B cell (primary cell): Measurements from ENCODE around the gene CYP2A6. TPM values are rescaled to one million over a fixed set of nuclear protein-coding genes. Genes with fewer than 3 reads are reported as not detected.
"Not testable (repeated sequence)": the region's sequence is repeated elsewhere in the genome, so short reads cannot be mapped to it uniquely, and the experiment has no call there.

Experiments
- ATAC-seq: fragments of 200-7000 bp; cut with Tn5 transposase; one replicate; pipeline ENCODE4 v1.10.0; 2021; ENCODE audit warnings: low read depth, mild to moderate bottlenecking, moderate number of reproducible peaks, moderate library complexity
- CTCF ChIA-PET: fragments of 350-600 bp; sonication (Branson Sonifier 250); formaldehyde crosslinking; loops from one replicate; lab custom pipeline; 2021; ENCODE audit warnings: antibody characterized with exemption, inconsistent platforms; lab: Charles Lee
- POLR2A ChIA-PET: fragments of 350-600 bp; sonication (Branson Sonifier 250); formaldehyde crosslinking; loops from one replicate; lab custom pipeline; 2021; ENCODE audit warnings: antibody characterized with exemption; lab: Charles Lee
- DNase-seq: peaks from one replicate; pipeline ENCODE4 v3.0.0; 2013
- H2AFZ ChIP-seq: 2 replicates; pipeline ENCODE4 v1.6.1; 2012; ENCODE audit warnings: mild to moderate bottlenecking, low read depth, low read length; ENCODE audit not compliant: insufficient read depth, poor library complexity, severe bottlenecking
- H3K27ac ChIP-seq, 2 donors: 1 replicate in 1 of 2; 2 replicates in 1 of 2; pipeline ENCODE4 v1.5.1; 2012 to 2013; ENCODE audit warnings: low read length in 2 of 2, mild to moderate bottlenecking in 2 of 2, moderate library complexity in 1 of 2
- H3K27me3 ChIP-seq, 4 experiments: fragments of 200-600 bp in 1 of 4; sonication (generic) in 1 of 4; replicated peaks in 1 of 4; 1 replicate in 2 of 4; 2 replicates in 2 of 4; pipeline versions ENCODE4 v1.6.1 to v1.7.0; 2013 to 2016; ENCODE audit warnings: low read length in 3 of 4, mild to moderate bottlenecking in 2 of 4, mixed read lengths in 1 of 4, moderate library complexity in 1 of 4; ENCODE audit not compliant: insufficient read depth in 4 of 4, control insufficient read depth in 3 of 4; ENCODE audit errors: control extremely low read depth in 1 of 4
- H3K36me3 ChIP-seq, 2 experiments: replicated peaks in 1 of 2; 1 replicate in 1 of 2; 2 replicates in 1 of 2; pipeline versions ENCODE4 v1.6.1 to v1.7.1; 2013; ENCODE audit warnings: low read length in 1 of 2; ENCODE audit not compliant: insufficient read depth in 2 of 2, control insufficient read depth in 1 of 2; ENCODE audit errors: control extremely low read depth in 1 of 2, extremely low read depth in 1 of 2
- H3K4me1 ChIP-seq, 2 donors: fragments of 200-600 bp in 1 of 2; sonication (generic) in 1 of 2; 1 replicate in 1 of 2; 2 replicates in 1 of 2; pipeline versions ENCODE4 v1.5.1 to v1.6.1; 2013 to 2017; ENCODE audit warnings: low read length in 2 of 2; ENCODE audit not compliant: control insufficient read depth in 2 of 2, insufficient read depth in 2 of 2
- H3K4me2 ChIP-seq: replicated peaks from 2 replicates; pipeline ENCODE3; 2012; ENCODE audit warnings: mild to moderate bottlenecking, low read depth, low read length; ENCODE audit not compliant: poor library complexity, severe bottlenecking
- H3K4me3 ChIP-seq, 5 experiments: fragments of 200-600 bp in 1 of 5; sonication (generic) in 1 of 5; 1 replicate in 3 of 5; 2 replicates in 2 of 5; pipeline versions ENCODE4 v1.5.1 to v1.7.0; 2011 to 2016; ENCODE audit warnings: low read length in 4 of 5, mild to moderate bottlenecking in 4 of 5, low read depth in 2 of 5, control low read depth in 1 of 5, moderate library complexity in 1 of 5; ENCODE audit not compliant: insufficient read depth in 1 of 5; ENCODE audit errors: control extremely low read depth in 1 of 5, extremely low read depth in 1 of 5
- H3K79me2 ChIP-seq: fragments of 200-600 bp; sonication (generic); one replicate; pipeline ENCODE4 v1.6.0; 2016; ENCODE audit warnings: low read length; ENCODE audit not compliant: control insufficient read depth, insufficient read depth
- H3K9ac ChIP-seq: fragments of 200-600 bp; sonication (generic); 2 replicates; pipeline ENCODE4 v1.6.1; 2017; ENCODE audit warnings: mild to moderate bottlenecking, low read length, moderate library complexity
- H3K9me3 ChIP-seq, 3 donors: one replicate each; pipeline versions ENCODE4 v1.6.1 to v1.7.1; 2013; ENCODE audit warnings: low read length in 2 of 3; ENCODE audit not compliant: control insufficient read depth in 2 of 3, insufficient read depth in 1 of 3; ENCODE audit errors: control extremely low read depth in 1 of 3
- H4K20me1 ChIP-seq: 2 replicates; pipeline ENCODE4 v1.6.0; 2012; ENCODE audit warnings: mild to moderate bottlenecking, low read length; ENCODE audit not compliant: insufficient read depth, control insufficient read depth, poor library complexity, severe bottlenecking
- H3K27ac Mint-ChIP-seq: one replicate; pipeline ENCODE4 v1.8.0; 2021; ENCODE audit warnings: mixed read lengths
- H3K27me3 Mint-ChIP-seq: one replicate; pipeline ENCODE4 v1.8.0; 2021; ENCODE audit warnings: mixed read lengths
- H3K4me1 Mint-ChIP-seq: one replicate; pipeline ENCODE4 v1.8.0; 2021; ENCODE audit warnings: mixed read lengths
- H3K4me3 Mint-ChIP-seq: one replicate; pipeline ENCODE4 v1.8.0; 2021; ENCODE audit warnings: mixed read lengths
- H3K9me3 Mint-ChIP-seq: one replicate; pipeline ENCODE4 v1.8.0; 2022; ENCODE audit warnings: mixed read lengths; ENCODE audit not compliant: insufficient read depth
- EZH2 ChIP-seq: IDR thresholded peaks from 2 replicates; pipeline ENCODE4 v1.6.1; 2012; ENCODE audit warnings: borderline replicate concordance, low read depth, mild to moderate bottlenecking, moderate library complexity, low read length; ENCODE audit not compliant: insufficient read depth, poor library complexity, severe bottlenecking
- WGBS: methylation state at CpG from one replicate; pipeline ENCODE4 v1.1.5; 2013; ENCODE audit warnings: missing lambda C conversion rate; ENCODE audit not compliant: insufficient coverage; 5-methylcytosine and 5-hydroxymethylcytosine counted together
- intact Hi-C: fragments of 100-400 bp; cut with micrococcal nuclease; formaldehyde crosslinking; loops from one replicate; pipeline ENCODE4 v1.10.0; 2022
- polyA plus RNA-seq: library from polyadenylated mRNA; depleted of rRNA; stranded (reverse); fragments of >200 nt; gene quantifications from 2 replicates; pipeline ENCODE4 v1.2.3, GENCODE V29; 2012
- total RNA-seq, 2 donors: library from RNA; stranded (reverse); fragments of 120-200 nt in 1 of 2; gene quantifications; 1 replicate in 1 of 2; 2 replicates in 1 of 2; pipeline versions ENCODE4 v1.2.3 to v1.2.4, GENCODE V29; 2013 to 2022
- TF ChIP-seq, protein P1 (sequence below): fragments of 200-600 bp; IDR thresholded peaks from one replicate; pipeline ENCODE4 v1.8.0; 2022; ENCODE audit warnings: antibody characterized with exemption, mild to moderate bottlenecking

Gene CYP2A6
- total and polyA plus RNA-seq, 2 donors (not counting 1 experiment from before 2014, with no cell fraction given) = not detected

DNA sequence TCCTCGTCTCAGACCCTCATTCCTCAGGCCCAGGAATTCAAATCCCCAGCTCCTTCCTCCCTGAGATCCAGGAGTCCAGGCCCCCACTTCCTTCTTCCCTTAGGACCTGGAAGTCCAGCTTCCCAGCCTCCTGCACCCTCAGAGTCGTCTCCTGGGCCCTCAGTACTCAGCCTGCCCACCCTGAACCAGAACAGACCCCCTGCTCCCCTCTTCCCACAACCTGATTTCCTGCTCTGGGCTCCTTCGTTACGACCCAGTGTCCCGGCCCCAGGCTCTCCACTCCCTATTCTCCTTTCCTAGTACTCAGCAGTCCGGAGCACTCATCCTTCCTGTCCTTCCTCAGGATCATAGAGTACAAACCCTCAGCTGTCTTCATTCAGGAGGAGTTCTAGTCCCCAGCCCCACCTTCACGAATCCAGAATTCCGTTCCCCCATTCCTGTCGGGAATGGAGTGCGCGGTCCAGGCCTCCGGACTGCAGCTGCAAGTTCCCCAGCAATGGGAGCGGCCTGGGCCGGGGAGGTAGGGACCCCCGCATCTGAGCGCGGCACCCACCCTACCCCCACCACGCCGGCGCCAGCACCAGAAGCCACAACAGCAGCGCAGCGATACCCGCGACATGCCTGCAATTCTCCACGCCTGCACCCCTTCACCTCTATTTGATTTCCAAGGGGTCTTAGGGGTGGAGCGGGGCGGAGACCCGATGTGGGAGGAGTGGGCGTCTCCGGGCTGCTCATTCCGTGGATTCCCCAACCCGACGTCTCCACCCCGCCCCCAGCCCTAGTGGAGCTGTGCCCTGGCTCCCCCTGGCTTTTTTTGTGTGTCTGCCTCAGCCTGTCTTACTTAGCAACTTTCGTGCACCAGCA lies 38.5 kb downstream of the CYP2A6 start:
- Histone ChIP-seq H3K4me2 (peak overlapping the region; percentile 78), H3K4me1 (peaks cover 17 to 37% of the 10 kb centered on the region in 2 donors), H2AFZ (peak overlapping the region; percentile 65), H3K79me2 (peaks cover 29% of the 10 kb centered on the region), H3K36me3 (peaks cover 0 to 32% of the 10 kb centered on the region in 2 experiments), H4K20me1 (peaks cover 34% of the 10 kb centered on the region), H3K9ac (peak overlapping the region; percentile 62), H3K27ac (no peak overlapping the region), H3K9me3 (no peaks in the 10 kb centered on the region), H3K4me3 (peak overlapping the region in 4 of 5 experiments; percentile 47 to 64 (median 56)), H3K27me3 (no peaks in the 10 kb centered on the region)
- 6% methylated on average over 15 of the region's 35 CpGs for WGBS
- no peaks in the 10 kb centered on the region for H3K9me3 Mint-ChIP-seq
- CTCF ChIA-PET = interaction anchor here (0.8 to 1.8 kb wide), 4 partner anchors 8 to 149 kb away, joined by 3 to 7 read pairs (median 5); no protein-coding TSS in a partner anchor
- DNase-seq (peak; percentile 69), ATAC-seq (peak; percentile 11)
- intact Hi-C loops = loop anchor here (2.0 kb wide), 1 partner anchor 13 kb away; the partner anchor contains the start of gene EGLN2
- H3K27me3 Mint-ChIP-seq = no peaks in the 10 kb centered on the region
- peak overlapping the region; percentile 97 for H3K4me3 Mint-ChIP-seq
- TF ChIP-seq, protein P1, sequence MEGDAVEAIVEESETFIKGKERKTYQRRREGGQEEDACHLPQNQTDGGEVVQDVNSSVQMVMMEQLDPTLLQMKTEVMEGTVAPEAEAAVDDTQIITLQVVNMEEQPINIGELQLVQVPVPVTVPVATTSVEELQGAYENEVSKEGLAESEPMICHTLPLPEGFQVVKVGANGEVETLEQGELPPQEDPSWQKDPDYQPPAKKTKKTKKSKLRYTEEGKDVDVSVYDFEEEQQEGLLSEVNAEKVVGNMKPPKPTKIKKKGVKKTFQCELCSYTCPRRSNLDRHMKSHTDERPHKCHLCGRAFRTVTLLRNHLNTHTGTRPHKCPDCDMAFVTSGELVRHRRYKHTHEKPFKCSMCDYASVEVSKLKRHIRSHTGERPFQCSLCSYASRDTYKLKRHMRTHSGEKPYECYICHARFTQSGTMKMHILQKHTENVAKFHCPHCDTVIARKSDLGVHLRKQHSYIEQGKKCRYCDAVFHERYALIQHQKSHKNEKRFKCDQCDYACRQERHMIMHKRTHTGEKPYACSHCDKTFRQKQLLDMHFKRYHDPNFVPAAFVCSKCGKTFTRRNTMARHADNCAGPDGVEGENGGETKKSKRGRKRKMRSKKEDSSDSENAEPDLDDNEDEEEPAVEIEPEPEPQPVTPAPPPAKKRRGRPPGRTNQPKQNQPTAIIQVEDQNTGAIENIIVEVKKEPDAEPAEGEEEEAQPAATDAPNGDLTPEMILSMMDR = peak; percentile 25
- no peak for TF ChIP-seq EZH2
- POLR2A ChIA-PET = interaction anchor here (0.5 to 1.4 kb wide), 3 partner anchors 34 to 286 kb away, joined by 4 to 5 read pairs (median 4); partner anchors contain the start of genes ACTMAP, RAB4B and SNRPA
- H3K27ac Mint-ChIP-seq = peak overlapping the region; percentile 72
- H3K4me1 Mint-ChIP-seq = peaks cover 45% of the 10 kb centered on the region

DNA sequence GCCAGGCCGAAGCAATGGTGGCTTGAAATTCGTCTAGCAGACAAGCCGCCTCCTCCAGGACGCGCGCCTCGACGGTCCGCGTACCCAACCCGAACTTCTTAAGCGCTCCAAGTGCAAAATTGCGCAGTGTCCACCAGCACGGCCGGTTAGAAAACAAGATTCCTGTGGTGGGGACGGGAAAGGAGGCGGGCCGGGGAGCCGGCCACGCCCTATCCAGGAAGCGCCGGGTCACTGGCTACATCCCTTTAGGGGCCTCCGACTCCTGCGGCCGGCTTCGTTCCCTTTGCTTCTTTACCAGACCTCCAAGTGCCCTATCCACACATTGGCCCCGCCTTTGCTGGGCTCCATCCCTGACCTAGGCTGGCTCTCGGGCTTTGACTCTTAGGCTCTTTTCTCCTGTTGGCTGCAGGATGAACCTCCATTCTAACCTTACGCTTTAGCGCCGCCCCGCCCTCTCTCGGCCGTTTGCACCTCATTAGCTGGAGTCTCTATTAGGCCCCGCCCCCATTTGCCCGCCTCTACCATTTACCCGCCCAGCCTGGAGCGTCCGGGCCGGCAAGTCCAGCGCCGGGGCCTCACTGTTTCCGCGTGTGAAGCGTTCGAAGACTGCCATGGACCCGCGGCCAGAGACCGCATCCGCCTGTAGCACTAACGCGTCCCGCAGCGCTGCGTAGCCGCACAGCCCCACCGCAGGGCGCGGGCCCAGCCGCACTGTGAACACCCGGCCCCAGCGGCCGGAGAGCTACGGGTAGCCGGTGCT lies 39.4 kb downstream of the CYP2A6 start:
- H3K4me3 ChIP-seq = peak overlapping the region; percentile 21 to 64 (median 54)
- H3K9me3 ChIP-seq, H3K27ac ChIP-seq, H3K9me3 Mint-ChIP-seq, intact Hi-C loops, H3K27me3 Mint-ChIP-seq, H3K27me3 ChIP-seq: not testable (repeated sequence)
- WGBS = 10% methylated on average over 39 of the region's 65 CpGs
- peak overlapping the region; percentile 65 for H2AFZ ChIP-seq
- DNase-seq = peak; percentile 66
- Mint-ChIP-seq H3K4me3 (peak overlapping the region; percentile 97), H3K4me1 (peaks cover 54% of the 10 kb centered on the region), H3K27ac (peak overlapping the region; percentile 86)
- ChIA-PET POLR2A (interaction anchor here (0.5 to 1.4 kb wide), 2 partner anchors 33 to 286 kb away, joined by 4 read pairs; partner anchors contain the start of gene RAB4B), CTCF (interaction anchor here (0.8 to 1.2 kb wide), 2 partner anchors 9 to 148 kb away, joined by 5 to 7 read pairs; no protein-coding TSS in a partner anchor)
- peak overlapping the region; percentile 78 for H3K4me2 ChIP-seq
- peak; percentile 89 for ATAC-seq
- H3K36me3 ChIP-seq = peaks cover 0 to 40% of the 10 kb centered on the region in 2 experiments
- H3K9ac ChIP-seq = peak overlapping the region; percentile 62
- H3K79me2 ChIP-seq = peaks cover 37% of the 10 kb centered on the region
- peaks cover 26 to 44% of the 10 kb centered on the region in 2 donors for H3K4me1 ChIP-seq
- peaks cover 42% of the 10 kb centered on the region for H4K20me1 ChIP-seq
